ENCODE measurements around the gene DCDC2C. TPM values are rescaled to one million over a fixed set of nuclear protein-coding genes. Genes with fewer than 3 reads are reported as not detected.

DCDC2C gene
- total and polyA plus RNA-seq, 2 of the 4 experiments (the other 2 are of a cell fraction): not detected

GRCh38 chr2:3689998-3690748 lies 13.2 kb upstream of the DCDC2C start:
- TF ChIP-seq MXI1 (IDR thresholded peaks at IDR 0.05; ENCODE audit: borderline replicate concordance, low read depth, low read length) (no peak), SMC3 (IDR thresholded peaks at IDR 0.05; ENCODE audit: low read depth, low read length) (no peak), RFX5 (IDR thresholded peaks at IDR 0.05; ENCODE audit: low read depth, low read length) (no peak), ELK1 (IDR thresholded peaks at IDR 0.05; ENCODE audit: borderline replicate concordance, low read depth, low read length) (no peak), MAZ (IDR thresholded peaks at IDR 0.05; ENCODE audit: borderline replicate concordance, low read depth, low read length) (no peak), CTCF (conservative IDR thresholded peaks at IDR 0.05; ENCODE audit: low read depth, low read length) (no peak), USF2 (IDR thresholded peaks at IDR 0.05; ENCODE audit: low read depth, low read length) (no peak), CEBPB (IDR thresholded peaks at IDR 0.05; ENCODE audit: low read depth, low read length) (no peak), MAFK (IDR thresholded peaks at IDR 0.05; ENCODE audit: low read depth, low read length) (no peak), CHD1 (IDR thresholded peaks at IDR 0.05; ENCODE audit: low read depth, low read length) (no peak), FOS (IDR thresholded peaks at IDR 0.05; ENCODE audit: low read depth, low read length) (no peak), BHLHE40 (IDR thresholded peaks at IDR 0.05; ENCODE audit: low read depth, low read length) (no peak), RCOR1 (IDR thresholded peaks at IDR 0.05; ENCODE audit: insufficient replicate concordance, low read length) (no peak), NFE2L2 (IDR thresholded peaks at IDR 0.05; ENCODE audit: low read depth, low read length) (no peak), POLR2A (IDR thresholded peaks at IDR 0.05; ENCODE audit: low read depth, low read length) (no peak), RAD21 (IDR thresholded peaks at IDR 0.05; ENCODE audit: low read length) (no peak)
- no peak overlapping the region for H3K18ac ChIP-seq (ENCODE audit: low read depth, low read length)
- H2AK9ac ChIP-seq (replicated peaks; ENCODE audit: low read depth, low read length, poor library complexity): no peak overlapping the region
- no peak overlapping the region for H3K14ac ChIP-seq (replicated peaks; ENCODE audit: low read depth, low read length)
- in situ Hi-C loops (cut with MboI; ENCODE audit: low sequenced_read_pairs) (no loop called here), dilution Hi-C loops (cut with HindIII; ENCODE audit: low sequenced_read_pairs, unreplicated experiment) (no loop called here), intact Hi-C loops (cut with micrococcal nuclease) (no loop called here)
- H4K20me1 ChIP-seq (ENCODE audit: insufficient read depth, low read length): no peaks in the 10 kb centered on the region
- H3K4ac ChIP-seq (ENCODE audit: low read depth, low read length): no peak overlapping the region
- CTCF ChIA-PET: interaction anchor here (0.6 to 1.3 kb wide), 4 partner anchors 15 to 91 kb away, joined by 3 to 9 read pairs (median 4); no protein-coding TSS in a partner anchor
- H3K23ac ChIP-seq (ENCODE audit: low read depth, low read length): no peak overlapping the region
- no peaks in the 10 kb centered on the region for H3K36me3 ChIP-seq (ENCODE audit: control insufficient read depth, insufficient read depth, low read length)
- no peak overlapping the region for H3K9ac ChIP-seq (ENCODE audit: low read depth, low read length)
- no peak overlapping the region for H2AFZ ChIP-seq (replicated peaks; ENCODE audit: low read length, poor library complexity)
- H3K27me3 ChIP-seq (ENCODE audit: control insufficient read depth, insufficient read depth, low read length): peaks cover 8% of the 10 kb centered on the region
- H3K79me1 ChIP-seq (ENCODE audit: low read depth in 1 of 2, low read length in 2 of 2): no peaks in the 10 kb centered on the region
- H3K27ac ChIP-seq (ENCODE audit: insufficient read depth, low read length): no peak overlapping the region
- no peaks in the 10 kb centered on the region for H3K9me3 ChIP-seq (ENCODE audit: control insufficient read depth, insufficient read depth, low read length)
- H3K9me1 ChIP-seq (ENCODE audit: insufficient read depth, low read length): no peaks in the 10 kb centered on the region
- H2AK5ac ChIP-seq (ENCODE audit: low read depth, low read length): no peak overlapping the region
- no peak overlapping the region for H3K56ac ChIP-seq (ENCODE audit: extremely low read depth, insufficient read depth, low read length)
- no TSS peak for BruUV-seq (replicated peaks)
- no peak overlapping the region for H4K8ac ChIP-seq (ENCODE audit: low read depth in 2 of 2, low read length in 2 of 2)
- no peak overlapping the region for H2BK5ac ChIP-seq (ENCODE audit: low read depth, low read length, poor library complexity, severe bottlenecking)
- H3K4me3 ChIP-seq (ENCODE audit: insufficient read depth, low read depth, low read length): no peak overlapping the region
- H2BK20ac ChIP-seq (ENCODE audit: low read depth, low read length): no peak overlapping the region
- H2BK120ac ChIP-seq (ENCODE audit: low read depth, low read length): no peak overlapping the region
- H2BK15ac ChIP-seq (ENCODE audit: low read depth, low read length): no peak overlapping the region
- DNase-seq (no peak), ATAC-seq (ENCODE audit: low read depth) (no peak)
- H4K91ac ChIP-seq (ENCODE audit: insufficient read depth, low read depth, low read length): no peak overlapping the region
- H4K5ac ChIP-seq (ENCODE audit: low read depth, low read length): no peak overlapping the region
- no peaks in the 10 kb centered on the region for H3K4me1 ChIP-seq (ENCODE audit: control insufficient read depth, insufficient read depth, low read length)
- POLR2A ChIA-PET (ENCODE audit: unreplicated experiment): no interaction called here
- H3K4me2 ChIP-seq (ENCODE audit: low read depth, low read length): no peak overlapping the region
